Nasal cavity respiratory epithelium epithelial cell of viscerocranial mucosa (primary cell): Measurements from ENCODE around the gene PROM1. TPM values are rescaled to one million over a fixed set of nuclear protein-coding genes. Genes with fewer than 3 reads are reported as not detected.

ENCODE experiments used
- total RNA-seq: library from RNA; depleted of rRNA; stranded (reverse); fragments of >200 nt; gene quantifications from 2 replicates; pipeline ENCODE4 v1.2.3, GENCODE V29; 2014

Gene PROM1
- total RNA-seq = 0.34 and 1.4 TPM in 2 replicates

GRCh38 chr4:16083241-16084191 lies at the start of gene PROM1:
Gene PROM1 (minus strand): TSS chr4:16084023. CDS start chr4:16075906, 8,117 bp downstream.

GRCh38 chr4:15963001-15963451 lies 120.8 kb downstream of the PROM1 start, which contains the start of gene FGFBP2:
Gene FGFBP2 (minus strand): TSS chr4:15963175. CDS start chr4:15963129, 46 bp downstream.

GRCh38 chr4:15938640-15939039 lies 145.2 kb downstream of the PROM1 start, which contains the start of gene FGFBP1:
Gene FGFBP1 (minus strand): TSS chr4:15938740. CDS start chr4:15936632, 2,108 bp downstream.

Other genes with a start within 250 kb of the PROM1 start
- gene FGFBP1, start 145.3 kb downstream of the PROM1 start, total RNA-seq = 12.5 and 47.8 TPM in 2 replicates
- gene FGFBP2, start 120.8 kb downstream of the PROM1 start, total RNA-seq = not detected in 2 replicates
- 17.4 and 20.2 TPM in 2 replicates for gene TAPT1, start 142.4 kb upstream of the PROM1 start, total RNA-seq